Measurements from ENCODE around the gene SPIB.
"Not testable (repeated sequence)": the region's sequence is repeated elsewhere in the genome, so short reads cannot be mapped to it uniquely, and the experiment has no call there.

The SPIB gene

DNA sequence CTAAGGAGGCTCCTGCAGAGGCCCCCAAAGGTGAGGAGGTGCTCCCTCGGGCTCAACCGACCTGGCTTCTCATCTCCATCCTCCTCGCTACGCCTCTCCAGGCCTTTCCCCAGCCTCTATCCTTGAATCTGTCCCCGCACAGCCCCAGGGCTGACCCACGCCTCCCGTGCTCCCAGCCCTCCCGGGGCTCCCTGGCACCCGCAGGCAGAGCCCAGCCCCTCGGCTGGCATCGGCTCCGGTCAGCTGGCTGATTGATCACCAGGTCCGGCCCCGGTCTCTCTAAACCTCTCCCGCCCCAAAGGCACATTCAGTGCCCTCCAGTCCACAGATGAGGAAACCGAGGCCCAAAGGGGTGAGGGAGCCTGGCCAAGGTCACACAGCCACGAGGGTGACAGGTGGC, 16.5 kb downstream of the SPIB start:
- FAIRE-seq, result no peak
- DNase-seq (ENCODE audit: insufficient read length, low spot score), result no peak

- FAIRE-seq (no peak), DNase-seq (ENCODE audit: insufficient read length, low spot score) (no peak)
These were observed 16.9 kb downstream of the SPIB start for GRCh38 chr19:50435627-50436026.

- DNase-seq (ENCODE audit: insufficient read length, low spot score), result no peak
- no peak for FAIRE-seq
These were observed 19.2 kb downstream of the SPIB start for GRCh38 chr19:50437862-50438449.

DNA sequence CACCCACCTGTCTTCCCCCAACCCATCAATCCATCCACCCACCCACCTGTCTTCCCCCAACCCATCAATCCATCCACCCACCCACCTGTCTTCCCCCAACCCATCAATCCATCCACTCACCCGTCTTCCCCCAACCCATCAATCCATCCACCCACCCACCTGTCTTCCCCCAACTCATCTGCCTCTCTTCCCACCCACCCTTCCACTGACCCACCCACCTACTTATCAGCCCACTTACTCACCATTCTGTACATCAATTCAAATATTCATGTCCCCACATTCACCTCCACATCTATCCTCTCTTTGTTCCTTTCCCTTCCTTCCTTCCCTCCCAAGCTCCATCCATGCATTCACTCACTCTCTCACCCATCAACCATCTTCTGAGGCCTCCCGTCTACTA, 20.4 kb downstream of the SPIB start:
- not testable (repeated sequence) for DNase-seq (ENCODE audit: insufficient read length, low spot score); FAIRE-seq

- no peak for FAIRE-seq
- DNase-seq (ENCODE audit: insufficient read length, low spot score), result no peak
These were observed 25.3 kb downstream of the SPIB start for GRCh38 chr19:50444059-50444458.

GRCh38 chr19:50447053-50447452, 28.3 kb downstream of the SPIB start:
- FAIRE-seq (no peak), DNase-seq (ENCODE audit: insufficient read length, low spot score) (no peak)

- no peak for FAIRE-seq
- DNase-seq (ENCODE audit: insufficient read length, low spot score), result no peak
These were observed 29.0 kb downstream of the SPIB start for GRCh38 chr19:50447750-50448149.

DNA sequence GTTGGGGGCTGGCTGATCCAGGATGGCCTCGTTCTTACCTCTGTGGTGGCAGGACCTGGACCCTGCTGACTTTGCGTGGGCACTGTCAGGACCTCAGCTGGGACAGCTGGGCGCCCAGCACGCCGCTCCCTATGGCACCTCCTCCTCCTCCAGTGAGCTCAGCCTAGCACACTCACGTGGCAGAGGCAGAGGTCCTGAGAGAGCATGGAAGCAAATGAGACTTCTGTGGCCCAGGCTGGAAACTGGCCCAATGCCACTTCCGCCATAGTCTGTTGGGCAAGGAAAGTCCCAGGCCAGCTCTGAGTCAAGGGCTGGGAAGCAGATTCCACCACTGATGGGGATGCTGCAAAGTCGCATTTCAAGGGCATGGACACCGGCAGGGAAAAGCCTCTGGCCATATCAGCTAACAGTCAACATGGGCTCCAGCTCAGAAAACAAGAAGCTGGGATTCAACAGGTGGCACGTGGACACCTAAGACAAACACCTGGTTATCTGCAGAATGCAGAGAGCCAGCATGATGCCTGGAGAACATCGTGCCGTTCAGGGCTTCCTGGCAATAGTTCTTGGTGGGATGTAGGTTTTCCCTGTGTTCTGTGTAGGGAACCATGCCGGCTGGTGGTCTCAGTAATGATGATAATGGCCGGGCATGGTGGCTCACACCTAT, 30.6 kb downstream of the SPIB start:
- DNase-seq (ENCODE audit: insufficient read length, low spot score) (no peak), FAIRE-seq (peak; percentile 38)

DNA sequence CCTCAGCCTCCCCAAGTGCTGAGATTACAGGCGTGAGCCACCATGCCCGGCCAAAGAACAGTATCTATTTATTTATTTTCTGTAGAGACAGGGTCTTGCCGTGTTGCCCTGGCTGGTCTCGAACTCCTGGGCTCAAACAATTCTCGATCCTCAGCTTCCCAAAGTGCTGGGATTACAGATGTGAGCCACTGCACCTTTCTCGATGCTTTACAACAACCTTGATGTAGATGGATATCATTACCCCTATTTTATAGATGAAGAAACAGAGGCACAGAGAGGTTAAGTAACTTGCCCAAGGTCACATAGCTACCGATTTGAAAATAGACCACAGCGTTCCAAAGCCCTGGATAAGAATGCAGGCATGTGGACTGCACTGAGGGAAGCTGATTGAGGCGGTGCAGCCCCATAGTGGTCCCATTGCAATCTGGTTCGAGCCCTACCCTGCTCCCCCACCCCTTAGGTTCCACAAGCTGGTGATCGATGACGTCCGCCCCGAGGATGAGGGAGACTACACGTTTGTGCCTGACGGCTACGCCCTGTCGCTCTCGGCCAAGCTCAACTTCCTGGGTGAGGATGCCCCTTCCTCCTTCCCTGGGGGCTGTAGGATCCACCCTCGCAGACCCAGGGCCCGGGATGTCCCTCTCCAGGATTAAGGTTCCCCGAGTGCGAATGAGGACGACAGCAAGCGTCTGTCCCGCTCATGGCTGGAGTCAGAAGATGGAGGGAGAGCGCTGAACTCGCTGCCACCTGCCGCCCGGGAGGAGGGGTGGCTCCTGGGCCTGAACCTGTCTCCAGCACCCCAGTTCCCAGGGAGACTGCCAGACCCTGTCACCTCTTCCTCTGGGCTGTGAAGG, 31.9 kb downstream of the SPIB start:
- no peak for FAIRE-seq
- DNase-seq (ENCODE audit: insufficient read length, low spot score), result no peak

GRCh38 chr19:50451223-50451534, 32.4 kb downstream of the SPIB start:
- no peak for DNase-seq (ENCODE audit: insufficient read length, low spot score)

GRCh38 chr19:50453243-50453642, 34.5 kb downstream of the SPIB start:
- no peak for FAIRE-seq
- no peak for DNase-seq (ENCODE audit: insufficient read length, low spot score)

More at GRCh38 chr19:50451223-50451534, 32.4 kb downstream of the SPIB start:
- no peak for FAIRE-seq

- DNase-seq (ENCODE audit: insufficient read length, low spot score) (no peak), FAIRE-seq (no peak)
These were observed 37.3 kb downstream of the SPIB start for GRCh38 chr19:50455992-50456391.

DNA sequence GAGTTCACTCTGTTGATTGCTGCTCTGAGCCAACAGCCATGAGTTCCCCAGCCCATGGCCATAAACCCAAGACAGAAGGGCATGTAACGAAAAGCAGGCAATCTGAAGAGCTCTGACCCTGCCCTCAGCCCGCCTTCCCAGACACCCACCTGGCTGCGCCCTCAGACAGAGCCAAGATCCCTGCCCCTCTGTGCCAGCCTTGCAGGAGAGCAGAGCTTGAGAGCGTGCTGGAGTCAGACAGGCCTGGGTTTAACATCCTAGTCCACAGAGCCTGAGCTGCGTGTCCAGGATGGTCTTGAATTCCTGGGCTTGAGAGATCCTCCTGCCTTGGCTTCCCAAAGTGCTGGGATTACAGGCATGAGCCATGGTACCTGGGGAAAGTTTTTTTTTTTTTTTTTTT, 38.6 kb downstream of the SPIB start:
- FAIRE-seq, result no peak
- DNase-seq (ENCODE audit: insufficient read length, low spot score), result no peak

DNA sequence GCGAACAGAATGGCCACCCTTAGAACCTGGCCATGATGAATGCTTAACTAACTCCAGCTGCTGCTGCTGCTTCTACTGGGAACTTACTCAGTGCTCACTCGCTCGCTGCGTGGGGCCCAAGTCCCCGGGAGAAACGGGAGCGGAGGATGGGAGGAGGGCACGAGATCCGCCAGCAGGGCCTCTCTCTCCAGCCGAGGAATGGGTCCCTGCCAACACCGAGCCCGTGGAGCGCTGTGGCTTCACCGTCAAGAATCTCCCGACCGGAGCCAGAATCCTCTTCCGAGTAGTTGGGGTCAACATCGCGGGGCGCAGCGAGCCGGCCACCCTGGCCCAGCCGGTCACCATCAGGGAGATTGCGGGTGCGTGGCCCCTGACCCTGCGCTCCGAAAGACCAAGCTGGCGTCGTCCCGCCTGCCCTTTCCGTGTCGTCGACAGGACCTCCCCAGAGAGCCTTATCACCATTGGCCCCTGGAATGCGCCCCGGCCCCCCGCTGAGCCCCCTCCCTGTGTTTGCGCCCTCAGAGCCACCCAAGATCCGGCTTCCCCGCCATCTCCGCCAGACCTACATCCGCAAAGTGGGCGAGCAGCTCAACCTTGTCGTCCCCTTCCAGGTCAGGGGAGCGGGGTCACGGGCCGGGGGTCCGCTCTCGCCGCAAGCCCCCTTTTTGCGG, 39.8 kb downstream of the SPIB start:
- DNase-seq (ENCODE audit: insufficient read length, low spot score) (no peak), FAIRE-seq (no peak)

DNA sequence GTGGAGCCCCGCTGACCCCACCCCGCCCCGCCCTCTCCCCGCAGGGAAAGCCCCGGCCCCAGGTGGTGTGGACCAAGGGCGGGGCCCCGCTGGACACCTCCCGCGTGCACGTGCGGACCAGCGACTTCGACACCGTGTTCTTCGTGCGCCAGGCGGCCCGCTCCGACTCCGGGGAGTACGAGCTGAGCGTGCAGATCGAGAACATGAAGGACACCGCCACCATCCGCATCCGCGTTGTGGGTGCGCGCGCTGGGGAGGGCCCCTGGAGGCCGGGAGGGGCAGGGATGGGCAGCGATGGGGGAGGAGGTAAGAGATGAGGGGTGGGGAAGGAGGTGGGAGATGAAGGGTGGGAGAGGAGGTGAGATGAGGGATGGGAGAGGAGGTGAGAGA, 40.3 kb downstream of the SPIB start:
- no peak for FAIRE-seq
- DNase-seq (ENCODE audit: insufficient read length, low spot score), result no peak

GRCh38 chr19:50459638-50460037, 40.9 kb downstream of the SPIB start:
- no peak for FAIRE-seq

GRCh38 chr19:50460161-50460765, 41.5 kb downstream of the SPIB start:
- DNase-seq (ENCODE audit: insufficient read length, low spot score) (peak; percentile 72), FAIRE-seq (no peak)

More at GRCh38 chr19:50459638-50460037, 40.9 kb downstream of the SPIB start:
- no peak for DNase-seq (ENCODE audit: insufficient read length, low spot score)

DNA sequence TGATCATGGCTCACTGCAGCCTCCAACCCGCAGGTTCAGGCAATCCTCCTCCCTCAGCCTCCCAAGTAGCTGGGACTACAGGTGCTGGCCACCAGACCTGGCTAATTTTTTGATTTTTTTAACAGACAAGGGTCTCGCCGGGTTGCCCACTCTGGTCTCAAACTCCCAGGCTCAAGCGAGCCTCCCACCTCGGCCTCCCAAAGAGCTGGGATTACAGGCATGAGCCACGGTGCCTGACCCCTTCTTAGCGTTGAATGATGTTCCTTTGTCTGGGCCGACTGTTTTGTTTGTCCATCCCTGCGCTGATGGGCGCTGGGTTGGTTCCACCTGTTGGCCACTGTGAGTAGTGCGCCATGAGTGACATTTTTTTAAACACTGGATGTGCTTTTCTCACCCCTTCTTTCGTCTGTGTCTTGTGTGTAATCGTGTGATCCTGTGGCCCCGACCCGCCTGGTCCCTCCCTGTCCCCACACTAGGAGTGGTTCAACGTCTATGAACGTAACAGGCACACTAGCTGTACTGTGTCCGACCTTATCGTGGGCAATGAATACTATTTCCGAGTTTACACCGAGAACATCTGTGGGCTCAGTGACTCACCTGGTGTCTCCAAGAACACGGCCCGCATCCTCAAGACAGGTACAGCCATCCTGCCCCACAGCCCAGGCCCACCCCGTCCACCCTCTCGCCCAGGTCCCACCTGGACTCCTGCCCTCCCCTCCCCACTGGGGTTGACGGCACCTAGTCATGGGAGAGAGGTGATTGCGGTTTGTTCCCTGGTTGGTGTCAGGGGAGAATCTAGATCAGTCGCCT, 42.5 kb downstream of the SPIB start:
- FAIRE-seq, result peak; percentile 65
- DNase-seq (ENCODE audit: insufficient read length, low spot score), result peak; percentile 90

DNA sequence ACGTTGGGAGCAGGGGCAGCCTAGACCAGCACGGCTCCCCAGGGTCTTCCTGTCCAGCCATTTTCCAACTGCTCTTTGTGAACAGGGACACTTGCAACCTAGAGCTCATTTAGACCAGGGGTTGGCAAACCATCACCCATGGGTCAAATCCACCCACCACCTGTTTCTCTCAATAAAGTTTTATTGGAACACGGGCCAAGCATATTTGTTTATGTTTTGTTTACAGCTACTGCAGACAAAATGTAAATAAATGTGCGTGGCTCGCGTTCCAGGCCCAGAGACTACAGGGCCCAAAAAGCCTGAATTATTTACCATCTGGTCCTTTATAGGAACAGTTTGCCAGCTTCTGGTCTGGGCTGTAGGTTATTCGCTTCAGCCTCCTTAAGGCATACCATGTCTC, 44.2 kb downstream of the SPIB start:
- no peak for FAIRE-seq

GRCh38 chr19:50464348-50464747, 45.6 kb downstream of the SPIB start:
- FAIRE-seq, result no peak
- no peak for DNase-seq (ENCODE audit: insufficient read length, low spot score)

More for the DNA sequence above, 44.2 kb downstream of the SPIB start:
- no peak for DNase-seq (ENCODE audit: insufficient read length, low spot score)

All from HTR-8/SVneo (cell line).